ENCODE measurements around the gene ICOSLG. TPM values are rescaled to one million over a fixed set of nuclear protein-coding genes. Genes with fewer than 3 reads are reported as not detected.
"Not testable (repeated sequence)": the region's sequence is repeated elsewhere in the genome, so short reads cannot be mapped to it uniquely, and the experiment has no call there.

The ICOSLG gene
- total RNA-seq, 4 donors from 2014 or later = 1.7 to 9.1 (median 3.7) TPM

DNA sequence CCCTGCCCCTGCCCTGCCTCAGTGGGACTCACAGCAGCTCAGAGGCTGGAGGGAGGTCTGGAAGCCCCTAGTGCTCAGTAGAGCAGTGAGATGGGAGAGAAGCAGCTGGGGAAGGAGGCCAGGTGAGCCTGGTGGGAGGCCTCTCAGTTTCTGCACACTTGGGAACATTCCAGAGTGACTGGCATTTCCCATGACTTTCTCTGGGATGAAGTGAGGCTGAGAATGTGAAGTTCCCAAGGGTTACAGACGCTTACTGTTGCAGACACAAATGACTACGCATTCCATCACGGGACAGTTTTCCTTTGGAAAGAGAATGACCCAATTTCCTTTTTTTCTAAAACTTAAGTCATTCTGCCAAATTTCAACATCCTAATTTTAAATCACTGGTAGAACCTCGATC lies 59.2 kb downstream of the ICOSLG start:
- not testable (repeated sequence) for DNase-seq (ENCODE audit: low spot score); ATAC-seq (ENCODE audit: low FRiP score)

DNA sequence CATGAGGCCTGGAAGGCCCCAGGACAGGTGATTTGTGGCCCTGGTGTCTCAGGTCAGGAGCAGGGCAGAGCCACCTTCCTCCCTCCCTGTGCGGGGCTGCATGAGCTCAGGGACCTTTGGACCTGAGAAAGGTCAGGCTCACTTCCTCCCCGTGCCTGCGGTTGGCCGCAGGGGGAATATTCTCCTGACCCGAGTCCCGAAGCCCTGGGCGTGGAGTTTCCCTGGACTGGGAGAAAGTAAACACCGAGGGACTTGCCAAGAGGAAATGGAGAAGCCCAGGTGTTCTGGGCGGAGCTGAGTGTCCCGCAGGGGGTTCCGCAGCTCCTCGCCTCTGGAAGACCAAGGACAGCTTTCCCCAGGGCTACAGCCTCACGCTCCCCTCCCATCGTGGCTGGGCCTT lies 64.6 kb downstream of the ICOSLG start:
- not testable (repeated sequence) for ATAC-seq (ENCODE audit: low FRiP score)

DNA sequence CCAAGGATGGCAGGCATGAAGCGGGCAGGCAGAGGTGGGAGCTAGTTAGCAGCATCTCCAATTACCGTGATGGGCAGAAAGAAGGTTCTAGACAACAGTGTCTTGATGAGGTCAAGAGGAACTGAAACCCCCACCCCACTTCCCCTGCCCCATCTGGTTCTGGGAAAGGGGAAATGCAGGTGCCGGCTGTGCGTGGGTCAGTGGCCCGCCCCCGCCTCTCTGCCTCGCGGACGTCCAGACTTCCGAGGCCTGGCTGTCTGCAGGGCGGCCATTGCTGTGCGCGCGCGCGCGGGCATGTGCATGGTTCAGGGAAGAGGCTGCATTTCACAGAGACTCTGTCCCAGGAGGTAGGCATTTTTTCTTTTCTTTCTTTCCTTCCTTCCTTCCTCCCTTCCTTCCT lies 65.6 kb downstream of the ICOSLG start:
- ATAC-seq (ENCODE audit: low FRiP score); DNase-seq (ENCODE audit: low spot score): not testable (repeated sequence)

More for the DNA sequence above, 64.6 kb downstream of the ICOSLG start:
- not testable (repeated sequence) for DNase-seq (ENCODE audit: low spot score)

Small RNAs within 50 kb of the gene (small RNA-seq; reads per million reads assigned to genes)
- gene AP001059.3 = not detected

Other genes starting within 250 kb of the ICOSLG start
- gene TRAPPC10, start 228.6 kb downstream of the ICOSLG start, total RNA-seq = 10 to 100 TPM; 29.3 to 42.8 (median 36.6) TPM
- 10 to 100 TPM in 2 of 4 donors, 1 to 10 TPM in 2; 5.3 to 17.2 (median 11.3) TPM for gene PWP2, start 133.5 kb downstream of the ICOSLG start, total RNA-seq
- gene GATD3, start 107.3 kb downstream of the ICOSLG start, total RNA-seq = 10 to 100 TPM in 3 of 4 donors, 1 to 10 TPM in 1; 8.7 to 50.8 (median 15.2) TPM
- not detected for gene DNMT3L, start 21.0 kb upstream of the ICOSLG start, total RNA-seq
- gene AIRE, start 44.9 kb upstream of the ICOSLG start, total RNA-seq = under 1 TPM in 1 of 4 donors, not detected in 3; 0.12 TPM
- 100 to 1,000 TPM in 3 of 4 donors, 10 to 100 TPM in 1; 75.7 to 114 (median 104) TPM for gene PFKL, start 59.1 kb upstream of the ICOSLG start, total RNA-seq
- gene CFAP410, start 98.4 kb upstream of the ICOSLG start, total RNA-seq = 10 to 100 TPM; 18.5 to 35.3 (median 23.6) TPM
- gene TRPM2, start 112.7 kb upstream of the ICOSLG start, total RNA-seq = 1 to 10 TPM; 3.9 to 9.3 (median 6.6) TPM
- 1 to 10 TPM; 1.4 to 4.4 (median 3.6) TPM for gene LRRC3, start 214.6 kb upstream of the ICOSLG start, total RNA-seq

Data from omental fat pad (tissue), 4 donors.